Islet of Langerhans (tissue), 1 donor: ENCODE measurements around the gene AOAH.
"Not testable (repeated sequence)": the region's sequence is repeated elsewhere in the genome, so short reads cannot be mapped to it uniquely, and the experiment has no call there.

Source experiments
- FAIRE-seq: peaks from one replicate; lab custom pipeline; 2011; peaks lifted over from hg19 to GRCh38; lab: Jason Lieb, UNC

AOAH gene

DNA sequence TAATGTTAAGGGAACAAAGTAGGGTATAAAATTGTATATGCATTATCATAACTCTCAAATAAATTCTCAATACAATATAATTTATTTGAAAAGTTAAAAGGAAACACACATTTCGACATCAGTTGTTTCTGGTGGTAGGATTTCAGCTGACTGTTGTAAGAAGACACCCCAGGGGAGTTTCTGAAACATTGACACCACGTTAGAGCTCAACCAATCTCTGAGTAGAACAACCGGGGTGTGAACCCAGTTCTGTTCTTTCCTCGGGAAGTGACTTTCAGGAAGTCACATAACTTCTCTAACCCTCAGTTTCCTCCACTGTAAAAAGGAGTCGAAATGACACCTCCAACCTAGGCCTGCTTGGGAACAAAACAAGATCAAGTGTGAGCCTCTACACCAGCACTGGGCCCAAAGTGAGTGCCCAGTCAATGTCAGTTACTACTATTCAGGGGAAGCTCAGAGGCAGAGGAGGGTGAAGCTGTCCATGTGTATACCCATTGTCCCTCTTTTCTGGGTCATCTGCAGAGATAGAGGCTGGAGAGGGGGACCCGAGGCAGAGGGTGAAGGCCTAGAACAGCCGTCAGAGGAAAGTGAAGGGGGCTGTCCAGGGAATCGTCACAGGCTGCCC, 67.1 kb downstream of the AOAH start:
- FAIRE-seq = no peak

- FAIRE-seq = no peak
These were observed 69.9 kb downstream of the AOAH start for GRCh38 chr7:36654436-36654835.

DNA sequence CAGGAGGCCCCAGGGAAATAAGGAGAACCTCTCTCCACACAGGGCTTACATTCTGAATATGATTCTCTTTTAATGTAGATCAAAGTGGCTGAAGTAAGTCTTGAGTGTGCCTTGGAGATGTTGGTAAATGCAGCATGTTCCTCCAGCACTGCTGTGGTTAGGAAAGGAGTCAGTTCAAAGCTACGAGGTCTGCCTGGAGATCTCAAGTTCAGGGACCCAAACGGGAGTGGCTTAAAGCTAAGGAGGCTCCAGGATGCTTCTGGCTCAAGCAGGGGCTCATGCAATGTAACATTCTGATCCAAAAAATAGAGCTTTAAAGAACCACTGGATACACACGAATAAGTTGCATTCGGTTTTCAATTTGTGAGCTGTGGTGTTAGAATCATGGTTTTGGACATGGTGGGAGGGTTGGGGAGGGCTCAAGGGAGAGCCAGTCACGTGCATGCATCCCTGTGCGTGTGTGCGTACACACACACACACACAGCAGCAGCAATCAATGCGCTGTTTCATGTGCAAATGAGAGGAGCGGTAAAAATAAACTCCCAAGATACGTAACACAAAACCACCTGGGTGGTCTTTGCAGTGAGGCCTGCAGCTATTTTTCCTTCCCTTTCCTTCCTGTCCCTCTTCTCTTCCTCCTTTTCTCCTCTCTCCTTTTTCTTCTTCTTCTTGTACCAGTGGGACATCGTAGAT, 70.5 kb downstream of the AOAH start:
- FAIRE-seq = no peak

- no peak for FAIRE-seq
These were observed 71.2 kb downstream of the AOAH start for GRCh38 chr7:36653008-36653662.

- FAIRE-seq = no peak
These were observed 71.9 kb downstream of the AOAH start for GRCh38 chr7:36652431-36652830.

- no peak for FAIRE-seq
These were observed 72.9 kb downstream of the AOAH start for GRCh38 chr7:36651404-36651803.

DNA sequence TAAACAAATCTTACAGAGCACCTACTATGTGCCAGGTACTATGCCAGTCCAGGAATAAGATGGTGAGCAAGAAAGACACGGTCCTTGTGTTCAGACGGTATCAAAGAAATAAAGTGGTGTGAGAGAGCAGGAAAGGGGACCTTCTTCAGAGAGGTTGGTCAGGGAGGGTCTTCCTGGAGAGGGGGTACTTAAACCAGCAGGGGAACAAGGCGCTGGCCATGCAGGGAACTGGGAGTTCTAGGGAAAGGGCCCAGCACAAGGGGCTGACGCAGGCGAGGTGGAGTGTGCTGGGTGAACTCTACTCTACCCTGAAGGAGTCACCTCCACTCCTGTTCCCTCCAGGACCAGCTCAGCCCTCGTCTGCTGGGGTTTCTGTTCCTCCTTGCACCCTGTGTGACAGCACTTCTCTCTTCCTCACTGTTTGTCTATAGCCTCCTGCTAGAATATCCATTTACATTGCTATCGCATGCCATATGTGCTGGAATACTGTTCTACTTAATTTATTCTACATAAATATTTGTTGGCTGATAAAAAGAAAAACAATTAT, 73.5 kb downstream of the AOAH start:
- no peak for FAIRE-seq

GRCh38 chr7:36650320-36650719, 74.0 kb downstream of the AOAH start:
- no peak for FAIRE-seq

DNA sequence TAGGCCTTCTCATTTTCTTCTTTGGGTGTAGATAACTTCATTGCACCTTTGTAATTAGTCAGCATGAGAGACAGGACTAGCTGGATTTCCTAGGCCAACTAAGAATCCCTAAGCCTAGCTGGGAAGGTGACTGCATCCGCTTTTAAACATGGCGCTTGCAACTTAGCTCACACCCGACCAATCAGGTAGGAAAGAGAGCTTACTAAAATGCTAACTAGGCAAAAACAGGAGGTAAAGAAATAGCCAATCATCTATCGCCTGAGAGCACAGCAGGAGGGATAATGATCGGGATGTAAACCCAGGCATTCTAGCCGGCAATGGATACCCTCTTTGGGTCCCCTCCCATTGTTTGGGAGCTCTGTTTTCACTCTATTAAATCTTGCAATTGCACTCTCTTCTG, 75.0 kb downstream of the AOAH start:
- FAIRE-seq = not testable (repeated sequence)

DNA sequence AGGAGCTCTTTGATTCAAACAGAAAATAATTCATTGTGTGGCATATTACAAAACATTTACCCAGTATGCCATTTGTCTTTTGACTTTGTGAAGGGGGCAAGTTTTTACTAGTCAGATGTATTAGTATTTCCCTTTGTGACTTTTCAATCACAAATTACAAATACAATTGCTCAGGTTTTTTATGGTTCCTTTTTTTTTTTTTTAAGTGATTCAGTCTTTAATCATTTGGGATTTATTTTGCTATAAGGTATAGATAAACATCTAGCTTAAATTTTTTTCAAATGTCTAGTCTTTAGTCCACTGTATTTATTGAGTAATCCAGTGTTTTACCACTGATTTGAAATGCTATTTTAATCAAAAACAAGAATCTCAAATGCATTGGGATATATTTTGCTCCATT, 75.9 kb downstream of the AOAH start:
- FAIRE-seq = no peak

DNA sequence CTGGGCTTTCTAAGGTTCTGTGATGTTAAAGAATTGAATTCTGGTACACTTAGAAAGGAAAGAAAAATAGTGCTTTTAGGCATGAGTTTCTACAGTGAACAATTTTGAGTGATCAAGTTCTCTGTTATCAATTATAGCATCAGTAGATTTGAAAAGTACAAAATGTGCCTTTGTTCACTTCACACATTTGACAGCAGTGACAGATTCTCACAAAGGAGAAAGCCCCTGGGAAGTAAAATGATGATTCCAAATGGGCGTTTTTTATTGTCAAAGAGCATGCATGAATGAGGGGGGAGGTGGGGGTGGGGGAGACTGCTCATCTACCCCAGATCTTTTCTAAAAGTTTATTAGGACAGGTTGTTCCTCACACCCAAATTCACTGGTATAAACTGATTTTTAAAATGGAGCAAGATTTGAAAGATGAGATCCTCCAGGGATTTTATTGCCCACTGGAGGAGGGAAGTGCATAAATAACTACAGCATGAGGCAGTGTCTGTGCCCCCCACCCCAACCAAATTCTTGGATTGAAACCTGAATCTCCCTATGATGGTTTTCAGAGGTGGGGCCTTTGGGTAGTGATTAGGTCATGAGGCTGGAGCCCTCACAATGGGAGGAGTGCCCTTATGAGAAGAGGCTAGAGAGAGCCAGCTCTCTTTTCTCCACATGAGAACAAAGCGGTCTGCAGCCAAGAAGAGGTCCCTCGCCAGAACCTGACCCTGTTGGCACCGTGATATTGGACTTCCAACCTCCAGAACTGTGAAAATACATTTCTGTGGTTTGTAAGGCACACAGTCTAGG, 79.5 kb downstream of the AOAH start:
- no peak for FAIRE-seq

DNA sequence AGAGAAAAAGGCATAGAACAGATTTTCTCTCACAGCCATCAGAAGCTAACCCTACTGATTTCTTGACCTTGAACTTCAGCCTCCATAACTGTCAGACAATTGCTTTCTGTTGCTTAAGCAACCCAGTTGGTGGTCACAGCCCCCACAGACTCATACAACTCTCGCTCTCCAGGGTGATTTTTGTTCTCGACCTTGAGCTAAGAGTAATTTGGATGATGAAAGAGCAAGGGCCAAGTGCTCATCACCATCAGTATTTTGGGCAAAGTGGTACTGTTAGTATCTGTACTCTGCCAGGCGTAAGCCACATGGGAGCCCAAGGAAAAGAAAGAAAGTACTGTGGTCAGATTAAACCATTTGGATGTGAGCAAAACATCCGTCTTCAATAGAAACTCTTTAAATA, 81.9 kb downstream of the AOAH start:
- FAIRE-seq = no peak

DNA sequence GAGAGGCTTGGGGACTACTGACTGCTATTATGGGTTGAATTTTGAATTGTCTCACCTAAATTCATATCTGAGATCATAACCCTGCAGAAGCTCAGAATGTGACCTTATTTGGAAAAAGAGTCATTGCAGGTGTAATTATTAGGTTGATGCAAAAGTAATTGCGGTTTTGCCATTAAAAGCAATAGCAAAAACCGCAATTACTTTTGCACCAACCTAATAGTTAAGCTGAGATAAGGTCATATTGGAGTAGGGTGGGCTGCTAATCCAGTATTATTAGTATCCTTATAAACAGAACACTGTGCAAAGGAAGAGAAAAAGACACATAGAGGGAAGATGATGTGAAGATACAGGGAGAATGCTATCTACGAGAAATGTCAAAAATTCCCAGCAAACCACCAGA, 82.3 kb downstream of the AOAH start:
- no peak for FAIRE-seq

DNA sequence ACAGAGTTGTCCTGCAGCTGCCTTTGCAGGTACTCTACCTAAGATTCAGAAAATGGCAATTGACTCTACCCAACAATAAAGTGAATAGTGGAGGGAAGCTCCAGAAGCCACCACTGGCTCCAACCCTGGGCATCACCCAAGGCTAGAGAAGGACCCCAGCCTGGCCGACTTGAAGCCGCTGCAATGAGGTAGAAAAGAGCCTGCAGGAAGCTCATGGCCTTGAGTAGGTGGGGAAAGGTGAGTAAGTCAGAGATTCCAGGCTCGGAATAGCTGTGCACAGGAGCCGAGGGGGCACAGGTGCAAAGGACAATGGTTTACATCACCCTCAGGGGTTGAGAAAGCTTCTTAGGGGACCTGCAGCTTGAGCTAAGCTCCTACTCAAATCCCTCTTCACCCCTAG, 83.6 kb downstream of the AOAH start:
- FAIRE-seq = no peak

DNA sequence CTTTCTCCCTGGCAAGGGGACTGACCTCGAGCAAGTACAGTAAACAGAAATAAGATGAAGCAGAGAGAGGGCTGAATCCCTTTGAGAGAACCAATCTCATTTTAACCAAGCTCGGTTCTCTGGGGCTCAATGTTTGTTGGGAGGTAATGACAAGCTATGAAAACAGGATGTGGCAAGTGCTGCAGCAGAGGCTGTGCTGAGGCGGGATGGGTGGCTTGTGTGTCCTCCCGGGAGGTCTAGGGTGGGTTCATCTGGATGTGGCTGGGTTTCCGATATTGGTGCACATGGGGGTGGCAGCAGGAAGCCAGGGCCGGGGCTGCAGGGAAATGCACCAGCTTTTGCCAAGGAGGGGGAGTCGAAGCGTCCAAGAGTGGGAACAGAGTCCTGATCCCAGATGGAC, 84.5 kb downstream of the AOAH start:
- FAIRE-seq = no peak

DNA sequence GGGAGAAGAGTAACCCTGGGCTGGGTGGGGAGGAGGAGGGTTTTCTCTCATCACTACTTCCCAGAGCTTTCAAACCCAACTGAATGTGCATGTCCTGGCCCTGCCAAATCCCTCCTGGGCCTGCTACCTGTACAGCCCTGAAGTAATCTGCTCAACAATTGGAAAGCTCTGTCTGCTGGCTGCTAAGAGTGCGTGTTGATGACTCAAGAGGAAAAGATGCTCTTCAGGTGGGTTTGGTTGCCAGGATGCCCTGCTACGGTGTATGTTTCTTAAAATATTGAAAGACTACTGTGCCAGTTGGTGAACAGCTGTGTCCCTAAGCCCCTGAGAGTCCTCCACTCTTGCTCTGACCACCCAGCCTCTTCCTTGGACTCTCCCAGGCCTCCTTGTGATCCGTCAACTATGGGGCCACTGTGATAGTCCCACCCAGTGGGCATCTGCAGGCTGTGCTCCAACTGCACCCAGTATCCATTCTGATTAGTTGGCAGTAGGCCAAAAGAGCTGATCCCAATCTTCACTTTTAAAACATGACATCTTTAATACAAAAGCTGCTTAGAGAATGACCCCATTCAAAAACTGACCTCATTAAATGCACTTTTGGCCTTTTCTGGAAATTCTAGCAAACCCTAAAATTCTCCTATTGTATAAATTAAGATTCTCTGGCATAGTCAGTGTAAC, 85.6 kb downstream of the AOAH start:
- no peak for FAIRE-seq

DNA sequence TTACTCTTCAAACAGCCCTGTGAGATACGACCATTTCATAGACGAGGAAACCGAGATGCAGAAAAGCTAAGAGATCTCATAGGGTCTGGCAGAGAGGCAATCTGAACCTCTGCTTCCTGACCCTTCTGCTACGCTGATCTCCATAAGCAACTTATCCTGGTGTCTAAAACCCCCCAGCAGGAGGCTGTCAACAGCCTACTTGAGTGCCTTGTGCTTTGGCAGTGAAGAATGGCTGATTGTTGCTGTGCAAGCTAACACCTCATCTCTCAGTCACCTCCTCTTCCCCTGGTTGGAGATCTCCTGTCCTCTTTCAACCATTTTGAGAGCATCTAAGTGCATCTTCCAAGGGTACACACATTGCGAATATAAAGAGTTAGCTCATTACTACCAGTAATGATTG, 86.2 kb downstream of the AOAH start:
- no peak for FAIRE-seq

DNA sequence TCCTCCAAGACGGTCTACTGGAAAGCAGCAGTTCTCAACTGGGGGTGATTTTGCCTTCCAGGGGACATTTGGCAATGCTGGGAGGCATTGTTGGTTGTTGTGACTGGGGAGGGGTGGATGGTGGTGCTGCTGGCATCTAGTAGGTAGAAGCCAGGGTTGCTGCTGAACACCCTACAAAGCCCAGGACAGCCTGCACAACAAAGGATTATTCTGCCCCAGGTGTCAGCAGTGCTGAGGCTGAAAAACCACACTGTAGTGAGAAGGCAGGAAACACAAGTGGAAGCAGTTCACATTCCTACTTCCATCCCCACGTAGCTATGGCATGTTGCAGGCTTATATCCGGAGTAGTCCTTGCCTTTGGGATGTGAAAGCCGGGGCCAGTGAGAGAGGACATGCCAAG, 86.9 kb downstream of the AOAH start:
- FAIRE-seq = no peak

GRCh38 chr7:36636126-36636525, 88.2 kb downstream of the AOAH start:
- FAIRE-seq = no peak

DNA sequence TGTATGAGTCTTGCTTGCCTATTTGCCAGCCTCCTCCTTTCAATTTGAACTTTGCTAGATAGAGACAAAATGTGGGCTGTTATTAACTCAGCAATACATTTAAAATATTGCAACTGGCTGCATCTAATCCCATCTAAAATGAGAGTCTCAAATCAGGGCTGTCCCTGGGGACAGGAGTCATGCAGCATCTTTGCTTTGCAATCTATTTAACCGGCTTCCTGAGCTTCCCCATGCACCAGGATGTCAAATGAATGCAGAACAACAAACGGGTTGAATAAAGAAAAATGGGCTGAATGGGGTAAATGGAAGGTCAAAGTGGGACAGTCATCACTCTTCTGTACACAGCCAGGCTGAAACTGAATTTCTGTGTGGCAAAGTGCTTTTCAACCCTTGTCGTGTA, 89.2 kb downstream of the AOAH start:
- FAIRE-seq = no peak

DNA sequence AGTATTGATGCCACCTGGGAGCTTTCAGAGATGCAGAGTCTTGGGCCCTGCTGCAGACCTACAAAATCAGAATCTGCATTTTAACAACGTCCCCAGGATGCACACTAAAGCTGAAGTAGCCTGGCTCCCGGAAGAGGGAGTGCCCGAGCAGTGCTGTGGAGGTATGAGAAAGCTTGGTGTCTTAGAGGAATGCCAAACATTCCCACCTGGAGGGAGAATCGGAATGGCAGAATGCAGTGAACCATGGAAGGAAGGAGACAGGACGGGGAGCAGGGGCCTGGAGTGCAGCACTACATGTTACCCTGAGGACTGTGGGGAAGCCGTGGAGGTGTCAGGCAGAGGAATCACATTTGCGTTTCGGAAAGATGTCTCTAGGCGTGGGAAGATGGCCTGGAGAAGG, 90.9 kb downstream of the AOAH start:
- FAIRE-seq = no peak

- no peak for FAIRE-seq
These were observed 94.1 kb downstream of the AOAH start for GRCh38 chr7:36630112-36630650.
